ENCODE measurements around the gene DNAJB11. TPM values are rescaled to one million over a fixed set of nuclear protein-coding genes. Genes with fewer than 3 reads are reported as not detected.

DNAJB11 gene
- total and polyA plus RNA-seq, 2 donors (not counting 1 experiment from before 2014, with no cell fraction given), result 17.9 to 27.7 TPM

DNA sequence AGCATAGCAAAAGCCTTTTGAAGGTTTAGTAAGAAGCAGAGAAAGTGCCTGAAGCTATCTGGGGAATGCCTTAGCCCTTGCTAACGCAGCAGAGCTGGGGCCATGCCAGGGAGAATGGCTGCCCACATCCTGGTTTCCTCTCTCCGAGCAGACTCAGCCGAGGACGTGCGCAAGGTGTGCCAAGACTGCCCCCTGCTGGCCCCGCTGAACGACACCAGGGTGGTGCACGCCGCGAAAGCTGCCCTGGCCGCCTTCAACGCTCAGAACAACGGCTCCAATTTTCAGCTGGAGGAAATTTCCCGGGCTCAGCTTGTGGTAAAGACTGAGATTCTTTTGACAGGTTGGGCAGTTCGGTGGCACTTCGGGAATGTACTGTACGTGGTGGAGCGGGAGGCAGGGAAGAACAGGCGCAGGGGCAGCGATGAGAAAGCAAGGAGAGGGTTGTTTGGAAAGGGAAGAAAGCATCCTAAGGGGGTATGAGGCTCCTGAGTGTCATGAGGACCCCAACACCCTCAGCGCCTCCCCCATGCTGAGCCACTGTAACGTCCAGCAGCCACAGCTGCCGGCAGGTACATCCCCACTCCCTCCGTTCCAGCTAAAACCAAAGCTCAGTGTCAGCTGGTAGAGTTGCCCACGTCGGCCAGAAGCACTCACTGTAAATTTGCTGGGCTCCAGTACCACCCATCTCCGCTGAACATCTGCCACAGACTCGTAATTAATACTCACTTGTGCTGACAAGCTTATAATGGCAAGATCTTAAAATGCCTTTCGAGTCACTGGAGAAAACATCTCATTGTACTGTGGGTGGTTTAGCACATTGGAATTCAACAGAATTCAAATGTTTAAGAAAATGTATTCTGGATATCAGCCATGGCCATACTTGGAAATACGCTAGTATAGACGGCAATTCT is 46.8 kb downstream of the DNAJB11 start:
- Mint-ChIP-seq H3K4me1 (peaks cover 13% of the 10 kb centered on the region), H3K9me3 (ENCODE audit: insufficient read depth) (no peaks in the 10 kb centered on the region), H3K4me3 (peak overlapping the region; percentile 74), H3K27me3 (peaks cover 58% of the 10 kb centered on the region), H3K27ac (no peak overlapping the region)
- Histone ChIP-seq H3K27ac (ENCODE audit: low read length in 2 of 2) (no peak overlapping the region), H3K4me2 (replicated peaks; ENCODE audit: low read depth, low read length, poor library complexity, severe bottlenecking) (peak overlapping the region; percentile 59), H3K9me3 (ENCODE audit: control extremely low read depth in 1 of 3, control insufficient read depth in 2 of 3, insufficient read depth in 1 of 3, low read length in 2 of 3) (no peaks in the 10 kb centered on the region), H4K20me1 (ENCODE audit: control insufficient read depth, insufficient read depth, low read length, poor library complexity, severe bottlenecking) (no peaks in the 10 kb centered on the region), H3K36me3 (replicated peaks in 1 of 2; ENCODE audit: control extremely low read depth in 1 of 2, control insufficient read depth in 1 of 2, extremely low read depth in 1 of 2, insufficient read depth in 2 of 2, low read length in 1 of 2) (no peaks in the 10 kb centered on the region), H2AFZ (ENCODE audit: insufficient read depth, low read depth, low read length, poor library complexity, severe bottlenecking) (peak overlapping the region; percentile 67), H3K9ac (ENCODE audit: low read length) (peak overlapping the region; percentile 14), H3K79me2 (ENCODE audit: control insufficient read depth, insufficient read depth, low read length) (no peaks in the 10 kb centered on the region), H3K4me1 (ENCODE audit: control insufficient read depth in 2 of 2, insufficient read depth in 2 of 2, low read length in 2 of 2) (peaks cover 19% of the 10 kb centered on the region in 2 donors), H3K4me3 (ENCODE audit: control extremely low read depth in 1 of 5, extremely low read depth in 1 of 5, insufficient read depth in 1 of 5, low read depth in 2 of 5, low read length in 4 of 5) (peak overlapping the region in 2 of 5 experiments; percentile 29 to 30), H3K27me3 (replicated peaks in 1 of 4; ENCODE audit: control extremely low read depth in 1 of 4, control insufficient read depth in 3 of 4, insufficient read depth in 4 of 4, low read length in 3 of 4) (peaks cover 0 to 35% (median 9%) of the 10 kb centered on the region in 4 experiments)
- ATAC-seq (ENCODE audit: low read depth) (peak; percentile 95), DNase-seq (peak; percentile 86)
- CTCF ChIA-PET, result interaction anchor here (0.6 to 11.3 kb wide), 63 partner anchors 8 to 957 kb away, joined by 3 to 237 read pairs (median 5); partner anchors contain the start of genes DNAJB11, EIF4A2 and HRG
- 17% methylated on average over 24 of the region's 31 CpGs for WGBS (ENCODE audit: insufficient coverage)
- TF ChIP-seq EZH2 (IDR thresholded peaks at IDR 0.05; ENCODE audit: borderline replicate concordance, insufficient read depth, low read depth, low read length, poor library complexity, severe bottlenecking) (no peak), CTCF (IDR thresholded peaks at IDR 0.05) (peak; percentile 95)
- intact Hi-C loops (cut with micrococcal nuclease), result loop anchor here (1.0 to 5.0 kb wide), 6 partner anchors 190 to 674 kb away; partner anchors contain the start of gene RFC4
- POLR2A ChIA-PET, result interaction anchor here (1.5 to 3.0 kb wide), 2 partner anchors 155 to 166 kb away, joined by 6 to 21 read pairs; partner anchors contain the start of gene EIF4A2

Data from B cell (primary cell).